HEK293 (cell line): ENCODE results near the gene BECN2.

Experiments used
- CTCF ChIA-PET: fragments of 350-600 bp; formaldehyde crosslinking; extraction: SDS; loops from one replicate; lab custom pipeline; 2021; ENCODE audit warnings: antibody characterized with exemption; lab: Yijun Ruan, JAX
- POLR2A ChIA-PET: fragments of 300-600 bp; formaldehyde crosslinking; extraction: SDS; loops from one replicate; lab custom pipeline; 2020; ENCODE audit warnings: antibody characterized with exemption, inconsistent platforms; lab: Yijun Ruan, JAX
- H3K27ac ChIP-seq: fragments of 200-500 bp; sonication (Bioruptor generic); 2 replicates; pipeline ENCODE4 v1.5.1; 2014; ENCODE audit warnings: low read depth, low read length, control low read depth, inconsistent platforms; ENCODE audit errors: extremely low read depth
- H3K36me3 ChIP-seq, 2 experiments: fragments of 200-500 bp in 1 of 2; sonication (Bioruptor generic) in 1 of 2; 1 replicate in 1 of 2; 2 replicates in 1 of 2; pipeline ENCODE4 v1.5.1; 2014 to 2017; ENCODE audit warnings: inconsistent platforms in 2 of 2, low read length in 2 of 2; ENCODE audit not compliant: control insufficient read depth in 2 of 2, insufficient read depth in 1 of 2
- H3K4me1 ChIP-seq: fragments of 200-500 bp; sonication (Bioruptor generic); 2 replicates; pipeline ENCODE4 v1.5.1; 2014; ENCODE audit warnings: mild to moderate bottlenecking, low read length, inconsistent platforms; ENCODE audit not compliant: control insufficient read depth, insufficient read depth
- H3K4me3 ChIP-seq: 2 replicates; pipeline ENCODE4 v1.5.1; 2011; ENCODE audit warnings: low read depth, mild to moderate bottlenecking, control low read depth, low read length, moderate library complexity
- H3K9me3 ChIP-seq: fragments of 200-500 bp; sonication (Bioruptor generic); 2 replicates; pipeline ENCODE4 v1.5.1; 2014; ENCODE audit warnings: low read depth, low read length, inconsistent platforms; ENCODE audit not compliant: control insufficient read depth, insufficient read depth
- FEZF1 ChIP-seq: fragments of 450-650 bp; formaldehyde crosslinking; IDR thresholded peaks from 2 replicates; pipeline ENCODE4 v1.5.1; 2016; ENCODE audit warnings: missing biosample characterization, missing genetic modification characterization
- GFI1B ChIP-seq: fragments of 450-650 bp; formaldehyde crosslinking; IDR thresholded peaks from 2 replicates; pipeline ENCODE4 v1.5.1; 2016; ENCODE audit warnings: missing biosample characterization, missing genetic modification characterization
- GLIS1 ChIP-seq: fragments of 450-650 bp; formaldehyde crosslinking; IDR thresholded peaks from 2 replicates; pipeline ENCODE4 v1.5.1; 2016; ENCODE audit warnings: missing biosample characterization, missing genetic modification characterization
- IKZF3 ChIP-seq: fragments of 450-650 bp; IDR thresholded peaks from 2 replicates; pipeline ENCODE4 v1.5.0; 2018; ENCODE audit warnings: missing biosample characterization, mild to moderate bottlenecking, missing genetic modification characterization, moderate library complexity
- SETDB1 ChIP-seq: IDR thresholded peaks from one replicate; pipeline ENCODE4 v1.6.1; 2017; ENCODE audit warnings: mild to moderate bottlenecking, low read length, moderate library complexity, mixed read lengths; ENCODE audit not compliant: insufficient read length
- SP7 ChIP-seq: fragments of 450-650 bp; formaldehyde crosslinking; IDR thresholded peaks from 2 replicates; pipeline ENCODE4 v1.5.1; 2016; ENCODE audit warnings: missing biosample characterization, missing genetic modification characterization
- YY2 ChIP-seq: fragments of 450-650 bp; formaldehyde crosslinking; IDR thresholded peaks from 2 replicates; pipeline ENCODE4 v1.5.1; 2016; ENCODE audit warnings: missing biosample characterization, missing genetic modification characterization
- ZBTB17 ChIP-seq: fragments of 450-650 bp; formaldehyde crosslinking; IDR thresholded peaks from 2 replicates; pipeline ENCODE4 v1.5.1; 2016; ENCODE audit warnings: missing biosample characterization, missing genetic modification characterization
- ZBTB20 ChIP-seq: fragments of 450-650 bp; formaldehyde crosslinking; IDR thresholded peaks from 2 replicates; pipeline ENCODE4 v1.5.1; 2016; ENCODE audit warnings: missing biosample characterization, missing genetic modification characterization
- ZBTB48 ChIP-seq: fragments of 450-650 bp; formaldehyde crosslinking; IDR thresholded peaks from 2 replicates; pipeline ENCODE4 v1.5.1; 2016; ENCODE audit warnings: missing biosample characterization, missing genetic modification characterization
- ZBTB7A ChIP-seq: fragments of 450-650 bp; formaldehyde crosslinking; IDR thresholded peaks from 2 replicates; pipeline ENCODE4 v1.5.1; 2016; ENCODE audit warnings: low read depth, missing biosample characterization, missing genetic modification characterization
- ZEB2 ChIP-seq: fragments of 450-650 bp; formaldehyde crosslinking; IDR thresholded peaks from 2 replicates; pipeline ENCODE4 v1.5.1; 2016; ENCODE audit warnings: missing biosample characterization, missing genetic modification characterization
- ZFP41 ChIP-seq: fragments of 450-650 bp; formaldehyde crosslinking; IDR thresholded peaks from 2 replicates; pipeline ENCODE4 v1.5.1; 2016; ENCODE audit warnings: missing biosample characterization, missing genetic modification characterization, borderline replicate concordance
- ZFP69B ChIP-seq: fragments of 450-650 bp; formaldehyde crosslinking; IDR thresholded peaks from 2 replicates; pipeline ENCODE4 v1.5.1; 2016; ENCODE audit warnings: missing biosample characterization, missing genetic modification characterization
- ZNF169 ChIP-seq: fragments of 450-650 bp; formaldehyde crosslinking; IDR thresholded peaks from 2 replicates; pipeline ENCODE4 v1.5.1; 2016; ENCODE audit warnings: missing biosample characterization, missing genetic modification characterization
- ZNF223 ChIP-seq: fragments of 450-650 bp; formaldehyde crosslinking; IDR thresholded peaks from 2 replicates; pipeline ENCODE4 v1.5.1; 2016; ENCODE audit warnings: missing biosample characterization, missing genetic modification characterization
- ZNF302 ChIP-seq: fragments of 450-650 bp; formaldehyde crosslinking; IDR thresholded peaks from 2 replicates; pipeline ENCODE4 v1.5.1; 2016; ENCODE audit warnings: missing biosample characterization, missing genetic modification characterization, low read depth
- ZNF341 ChIP-seq: fragments of 450-650 bp; formaldehyde crosslinking; IDR thresholded peaks from 2 replicates; pipeline ENCODE4; 2016; ENCODE audit warnings: low read depth, missing biosample characterization, missing genetic modification characterization
- ZNF366 ChIP-seq: fragments of 450-650 bp; formaldehyde crosslinking; conservative IDR thresholded peaks from 2 replicates; pipeline ENCODE4 v1.5.1; 2016; ENCODE audit warnings: missing biosample characterization, missing genetic modification characterization
- ZNF391 ChIP-seq: fragments of 450-650 bp; formaldehyde crosslinking; IDR thresholded peaks from 2 replicates; pipeline ENCODE4 v1.5.1; 2016; ENCODE audit warnings: low read depth, missing biosample characterization, missing genetic modification characterization, borderline replicate concordance
- ZNF514 ChIP-seq: fragments of 450-650 bp; formaldehyde crosslinking; IDR thresholded peaks from 2 replicates; pipeline ENCODE4 v1.5.1; 2016; ENCODE audit warnings: missing biosample characterization, missing genetic modification characterization
- ZNF530 ChIP-seq: fragments of 450-650 bp; formaldehyde crosslinking; IDR thresholded peaks from 2 replicates; pipeline ENCODE4 v1.5.1; 2016; ENCODE audit warnings: low read depth, missing biosample characterization, missing genetic modification characterization
- ZNF560 ChIP-seq: fragments of 450-650 bp; formaldehyde crosslinking; IDR thresholded peaks from 2 replicates; pipeline ENCODE4 v1.5.1; 2017; ENCODE audit warnings: missing biosample characterization, missing genetic modification characterization, borderline replicate concordance
- ZNF600 ChIP-seq: fragments of 450-650 bp; formaldehyde crosslinking; IDR thresholded peaks from 2 replicates; pipeline ENCODE4 v1.5.1; 2016; ENCODE audit warnings: missing biosample characterization, missing genetic modification characterization
- ZNF629 ChIP-seq: fragments of 450-650 bp; formaldehyde crosslinking; IDR thresholded peaks from 2 replicates; pipeline ENCODE4 v1.5.1; 2017; ENCODE audit warnings: missing biosample characterization, missing genetic modification characterization
- ZNF660 ChIP-seq: fragments of 450-650 bp; IDR thresholded peaks from 2 replicates; pipeline ENCODE4 v1.5.1; 2018; ENCODE audit warnings: missing biosample characterization, mild to moderate bottlenecking, missing genetic modification characterization
- ZNF701 ChIP-seq: fragments of 450-650 bp; formaldehyde crosslinking; IDR thresholded peaks from 2 replicates; pipeline ENCODE4 v1.5.1; 2016; ENCODE audit warnings: missing biosample characterization, missing genetic modification characterization
- ZNF792 ChIP-seq: fragments of 450-650 bp; formaldehyde crosslinking; IDR thresholded peaks from 2 replicates; pipeline ENCODE4 v1.5.1; 2016; ENCODE audit warnings: missing biosample characterization, missing genetic modification characterization
- ZNF837 ChIP-seq: fragments of 450-650 bp; formaldehyde crosslinking; IDR thresholded peaks from 2 replicates; pipeline ENCODE4 v1.5.1; 2016; ENCODE audit warnings: missing biosample characterization, missing genetic modification characterization
- ZSCAN30 ChIP-seq: fragments of 450-650 bp; IDR thresholded peaks from 2 replicates; pipeline ENCODE4 v1.5.1; 2018; ENCODE audit warnings: missing biosample characterization, mild to moderate bottlenecking, missing genetic modification characterization, moderate library complexity
- TF ChIP-seq, protein P1 (sequence below): fragments of 450-650 bp; formaldehyde crosslinking; IDR thresholded peaks from 2 replicates; pipeline ENCODE4 v1.5.1; 2016; ENCODE audit warnings: missing biosample characterization, missing genetic modification characterization
- TF ChIP-seq, protein P2 (sequence below): fragments of 450-650 bp; formaldehyde crosslinking; IDR thresholded peaks from 2 replicates; pipeline ENCODE4 v1.5.1; 2016; ENCODE audit warnings: missing biosample characterization, missing genetic modification characterization
- TF ChIP-seq, protein P3 (sequence below): fragments of 450-650 bp; formaldehyde crosslinking; IDR thresholded peaks from 2 replicates; pipeline ENCODE4 v1.5.1; 2016; ENCODE audit warnings: missing biosample characterization, missing genetic modification characterization
- TF ChIP-seq, protein P4 (sequence below): fragments of 450-650 bp; formaldehyde crosslinking; IDR thresholded peaks from 2 replicates; pipeline ENCODE4 v1.5.1; 2016; ENCODE audit warnings: missing biosample characterization, missing genetic modification characterization

The BECN2 gene

DNA sequence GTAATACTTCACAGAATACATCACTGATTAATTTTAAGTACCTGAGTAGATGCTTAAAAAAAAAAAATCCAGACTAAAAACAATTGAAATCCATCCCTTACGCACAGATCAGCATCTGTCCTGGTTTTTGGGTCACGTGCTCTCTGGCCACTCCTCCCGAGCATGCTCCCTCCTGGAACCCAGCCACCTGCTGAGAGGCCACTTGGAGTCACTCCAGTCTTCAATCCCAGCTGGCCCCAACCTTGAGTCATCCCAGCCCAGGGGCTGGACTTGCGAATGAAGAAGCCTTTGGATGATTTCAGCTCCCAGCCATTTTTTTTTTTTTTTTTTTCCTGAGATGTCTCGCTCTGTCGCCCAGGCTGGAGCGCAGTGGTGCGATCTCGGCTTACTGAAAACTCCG lies 32.5 kb downstream of the BECN2 start (continued):
- TF ChIP-seq IKZF3 (tag by site-specific recombination): peak; percentile 58; the same call in 1 of the 2 replicates
- TF ChIP-seq ZNF223: no peak
- TF ChIP-seq ZNF701: no peak
- TF ChIP-seq ZNF169 (tag by site-specific recombination): no peak
- no peak for TF ChIP-seq ZFP41 (tag by site-specific recombination)
- peak; percentile 26; the same call in 1 of the 2 replicates for TF ChIP-seq GLIS1
- no peak for TF ChIP-seq ZNF302
- no peak for TF ChIP-seq ZNF530 (tag by site-specific recombination)

DNA sequence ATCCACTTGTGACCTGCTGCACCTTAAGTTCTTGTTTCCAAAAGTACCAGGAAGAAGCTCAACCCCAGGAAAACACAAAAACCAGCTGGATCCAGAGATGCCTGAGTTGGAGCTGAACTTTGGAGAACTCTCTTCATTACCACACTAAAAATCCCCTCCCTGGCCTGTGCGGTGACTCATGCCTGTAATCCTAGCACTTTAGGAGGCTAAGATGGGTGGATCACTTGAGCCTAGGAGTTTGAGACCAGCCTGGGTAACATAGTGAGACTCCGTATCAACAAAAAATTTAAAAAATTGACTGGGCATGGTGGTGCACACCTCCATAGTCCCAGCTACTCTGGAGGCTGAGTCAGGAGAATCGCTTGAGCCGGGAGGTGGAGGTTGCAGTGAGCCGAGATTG lies 35.2 kb downstream of the BECN2 start:
- H3K9me3 ChIP-seq: no peaks in the 10 kb centered on the region
- no peak overlapping the region for H3K27ac ChIP-seq
- H3K4me1 ChIP-seq: peaks cover 15% of the 10 kb centered on the region
- H3K36me3 ChIP-seq: no peaks in the 10 kb centered on the region
- H3K4me3 ChIP-seq: no peak overlapping the region
- CTCF ChIA-PET: interaction anchor here (0.7 to 1.0 kb wide), 2 partner anchors 24 to 96 kb away, joined by 3 to 4 read pairs; no protein-coding TSS in a partner anchor
- POLR2A ChIA-PET: interaction anchor here (1.5 kb wide), 1 partner anchor 145 kb away, joined by 5 read pairs; the partner anchor contains the start of gene EXO1
- TF ChIP-seq YY2 (tag by site-specific recombination) (no peak), ZSCAN30 (tag by site-specific recombination) (no peak), ZNF837 (no peak), SP7 (0 out of 2 replicates have a peak, but pooled peaks have one; percentile 23), ZNF660 (tag by site-specific recombination) (no peak; the same call in 1 of the 2 replicates), ZNF514 (tag by site-specific recombination) (no peak), ZNF391 (tag by site-specific recombination) (no peak), FEZF1 (no peak), ZNF560 (tag by site-specific recombination) (no peak), GLIS1 (peak; percentile 28; the same call in 1 of the 2 replicates), ZNF792 (tag by site-specific recombination) (no peak), ZNF629 (tag by site-specific recombination) (0 out of 2 replicates have a peak, but pooled peaks have one; percentile 27), ZFP69B (no peak), ZEB2 (no peak), ZBTB7A (no peak), ZNF341 (tag by site-specific recombination) (no peak), ZNF600 (tag by site-specific recombination) (peak; percentile 94), ZBTB17 (tag by site-specific recombination) (peak; percentile 70), GFI1B (tag by site-specific recombination) (no peak), ZBTB20 (tag by site-specific recombination) (no peak), IKZF3 (tag by site-specific recombination) (no peak), ZNF366 (tag by site-specific recombination) (0 out of 2 replicates have a peak, but pooled peaks have one; percentile 23), SETDB1 (no peak), ZBTB48 (tag by site-specific recombination) (no peak)
- TF ChIP-seq, protein P1, sequence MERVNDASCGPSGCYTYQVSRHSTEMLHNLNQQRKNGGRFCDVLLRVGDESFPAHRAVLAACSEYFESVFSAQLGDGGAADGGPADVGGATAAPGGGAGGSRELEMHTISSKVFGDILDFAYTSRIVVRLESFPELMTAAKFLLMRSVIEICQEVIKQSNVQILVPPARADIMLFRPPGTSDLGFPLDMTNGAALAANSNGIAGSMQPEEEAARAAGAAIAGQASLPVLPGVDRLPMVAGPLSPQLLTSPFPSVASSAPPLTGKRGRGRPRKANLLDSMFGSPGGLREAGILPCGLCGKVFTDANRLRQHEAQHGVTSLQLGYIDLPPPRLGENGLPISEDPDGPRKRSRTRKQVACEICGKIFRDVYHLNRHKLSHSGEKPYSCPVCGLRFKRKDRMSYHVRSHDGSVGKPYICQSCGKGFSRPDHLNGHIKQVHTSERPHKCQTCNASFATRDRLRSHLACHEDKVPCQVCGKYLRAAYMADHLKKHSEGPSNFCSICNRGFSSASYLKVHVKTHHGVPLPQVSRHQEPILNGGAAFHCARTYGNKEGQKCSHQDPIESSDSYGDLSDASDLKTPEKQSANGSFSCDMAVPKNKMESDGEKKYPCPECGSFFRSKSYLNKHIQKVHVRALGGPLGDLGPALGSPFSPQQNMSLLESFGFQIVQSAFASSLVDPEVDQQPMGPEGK (tag by site-specific recombination): 0 out of 2 replicates have a peak, but pooled peaks have one; percentile 33
- TF ChIP-seq, protein P2, sequence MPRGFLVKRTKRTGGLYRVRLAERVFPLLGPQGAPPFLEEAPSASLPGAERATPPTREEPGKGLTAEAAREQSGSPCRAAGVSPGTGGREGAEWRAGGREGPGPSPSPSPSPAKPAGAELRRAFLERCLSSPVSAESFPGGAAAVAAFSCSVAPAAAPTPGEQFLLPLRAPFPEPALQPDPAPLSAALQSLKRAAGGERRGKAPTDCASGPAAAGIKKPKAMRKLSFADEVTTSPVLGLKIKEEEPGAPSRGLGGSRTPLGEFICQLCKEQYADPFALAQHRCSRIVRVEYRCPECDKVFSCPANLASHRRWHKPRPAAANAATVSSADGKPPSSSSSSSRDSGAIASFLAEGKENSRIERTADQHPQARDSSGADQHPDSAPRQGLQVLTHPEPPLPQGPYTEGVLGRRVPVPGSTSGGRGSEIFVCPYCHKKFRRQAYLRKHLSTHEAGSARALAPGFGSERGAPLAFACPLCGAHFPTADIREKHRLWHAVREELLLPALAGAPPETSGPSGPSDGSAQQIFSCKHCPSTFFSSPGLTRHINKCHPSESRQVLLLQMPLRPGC (tag by site-specific recombination): no peak
- TF ChIP-seq, protein P3, sequence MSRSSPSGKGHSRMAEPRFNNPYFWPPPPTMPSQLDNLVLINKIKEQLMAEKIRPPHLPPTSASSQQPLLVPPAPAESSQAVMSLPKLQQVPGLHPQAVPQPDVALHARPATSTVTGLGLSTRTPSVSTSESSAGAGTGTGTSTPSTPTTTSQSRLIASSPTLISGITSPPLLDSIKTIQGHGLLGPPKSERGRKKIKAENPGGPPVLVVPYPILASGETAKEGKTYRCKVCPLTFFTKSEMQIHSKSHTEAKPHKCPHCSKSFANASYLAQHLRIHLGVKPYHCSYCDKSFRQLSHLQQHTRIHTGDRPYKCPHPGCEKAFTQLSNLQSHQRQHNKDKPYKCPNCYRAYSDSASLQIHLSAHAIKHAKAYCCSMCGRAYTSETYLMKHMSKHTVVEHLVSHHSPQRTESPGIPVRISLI (tag by site-specific recombination): no peak
- TF ChIP-seq, protein P4, sequence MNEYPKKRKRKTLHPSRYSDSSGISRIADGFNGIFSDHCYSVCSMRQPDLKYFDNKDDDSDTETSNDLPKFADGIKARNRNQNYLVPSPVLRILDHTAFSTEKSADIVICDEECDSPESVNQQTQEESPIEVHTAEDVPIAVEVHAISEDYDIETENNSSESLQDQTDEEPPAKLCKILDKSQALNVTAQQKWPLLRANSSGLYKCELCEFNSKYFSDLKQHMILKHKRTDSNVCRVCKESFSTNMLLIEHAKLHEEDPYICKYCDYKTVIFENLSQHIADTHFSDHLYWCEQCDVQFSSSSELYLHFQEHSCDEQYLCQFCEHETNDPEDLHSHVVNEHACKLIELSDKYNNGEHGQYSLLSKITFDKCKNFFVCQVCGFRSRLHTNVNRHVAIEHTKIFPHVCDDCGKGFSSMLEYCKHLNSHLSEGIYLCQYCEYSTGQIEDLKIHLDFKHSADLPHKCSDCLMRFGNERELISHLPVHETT (tag by site-specific recombination): no peak
